Psoas muscle (tissue), 8 donors: ENCODE measurements around the gene HNRNPL. TPM values are rescaled to one million over a fixed set of nuclear protein-coding genes. Genes with fewer than 3 reads are reported as not detected.

Source experiments
- ATAC-seq, 4 donors: fragments of 200-7000 bp; cut with Tn5 transposase; one replicate each; pipeline ENCODE4 v1.9.1; 2020; ENCODE audit warnings: moderate library complexity in 3 of 4, mild to moderate bottlenecking in 2 of 4
- DNase-seq, 2 donors: peaks; one replicate each; pipeline ENCODE4 v3.0.0-alpha.2; 2020
- H3K27ac ChIP-seq: fragments of 200-600 bp; one replicate; pipeline ENCODE4 v1.8.0; 2022
- H3K27me3 ChIP-seq, 3 donors: fragments of 200-600 bp in 1 of 3; one replicate each; pipeline versions ENCODE4 v1.6.1 to v1.8.0; 2013 to 2022; ENCODE audit warnings: low read length in 2 of 3, mild to moderate bottlenecking in 2 of 3, moderate library complexity in 1 of 3; ENCODE audit not compliant: insufficient read depth in 3 of 3
- H3K36me3 ChIP-seq, 2 donors: fragments of 200-600 bp in 1 of 2; one replicate each; pipeline versions ENCODE4 v1.6.1 to v1.8.0; 2013 to 2022; ENCODE audit warnings: low read depth in 1 of 2, mild to moderate bottlenecking in 1 of 2, moderate library complexity in 1 of 2; ENCODE audit not compliant: insufficient read depth in 1 of 2
- H3K4me1 ChIP-seq: fragments of 200-600 bp; one replicate; pipeline ENCODE4 v1.8.0; 2022
- H3K4me3 ChIP-seq: fragments of 200-600 bp; one replicate; pipeline ENCODE4 v1.8.0; 2022; ENCODE audit warnings: mild to moderate bottlenecking
- H3K9me3 ChIP-seq: fragments of 200-600 bp; one replicate; pipeline ENCODE4 v1.8.0; 2022
- WGBS, 3 donors: extraction: QIAGEN DNeasy Blood & Tissue Kit; methylation state at CpG; one replicate each; pipeline versions ENCODE4 v1.1.6 to v1.1.7; 2013; 5-methylcytosine and 5-hydroxymethylcytosine counted together
- intact Hi-C, 2 donors: fragments of 100-400 bp; cut with DNase I; formaldehyde crosslinking; loops; one replicate each; pipeline versions ENCODE4 v1.11.0 to v1.14.2; 2022
- polyA plus RNA-seq, 3 donors: library from polyadenylated mRNA; stranded (reverse); fragments of 200-250 nt; gene quantifications; one replicate each; pipeline ENCODE4 v1.2.3, GENCODE V29; 2013
- total RNA-seq, 4 donors: library from RNA; stranded (reverse); fragmentation: NEBNext Ultra II Directional in 2 of 4; extraction: Animal tissue kit (Norgen Biotek cat#: 25700) in 2 of 4; gene quantifications; one replicate each; pipeline versions ENCODE4 v1.2.1 to v1.2.4, GENCODE V29; 2021 to 2023
- TF ChIP-seq, protein P1 (sequence below): fragments of 200-600 bp; IDR thresholded peaks from one replicate; pipeline ENCODE4 v1.8.0; 2022; ENCODE audit warnings: antibody characterized with exemption
- donor health status: healthy with polysubstance abuse.
- donor health status: DM: no; HTN: no; CAD: no; lungs with moderate emphysema.
- donor health status: Bipolar disorder and iron deficiency.
- donor health status: healthy.
- donor health status: DM: yes; HTN: yes; CAD: no.
- donor health status: DM: no; HTN: no; CAD: no.
- donor health status: DM: no; HTN: no; CAD: no.
- donor health status: DM: yes; HTN: yes; CAD: no.

The HNRNPL gene
- total and polyA plus RNA-seq, 7 donors: 109 to 229 (median 191) TPM

DNA sequence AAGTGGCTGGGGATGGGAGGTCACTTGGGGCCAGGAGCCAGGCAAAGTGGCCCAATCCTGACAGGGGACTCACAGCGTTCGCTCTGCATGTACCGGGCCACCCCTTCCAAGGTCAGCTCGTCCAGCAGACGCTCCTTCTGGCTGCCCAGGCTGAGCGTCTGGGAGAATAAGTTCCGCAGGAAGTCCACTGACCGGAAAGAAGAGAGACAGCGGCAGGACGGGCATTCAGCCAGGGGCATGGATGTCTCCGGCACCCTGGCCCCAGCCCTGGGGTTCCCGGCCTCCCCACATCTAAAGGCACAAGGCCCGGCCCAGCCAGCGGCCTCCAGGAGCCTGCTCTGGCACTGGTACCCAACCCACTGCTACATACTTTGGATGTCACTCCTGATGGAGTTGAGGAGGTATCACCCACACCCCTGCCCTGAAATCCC lies 43.6 kb upstream of the HNRNPL start:
- intact Hi-C loops: loop anchor here in 1 of 2 donors (5.0 kb wide), 1 partner anchor 41 kb away; no protein-coding TSS in a partner anchor

GRCh38 chr19:38892841-38893240 lies 43.1 kb upstream of the HNRNPL start:
- TF ChIP-seq, protein P1, sequence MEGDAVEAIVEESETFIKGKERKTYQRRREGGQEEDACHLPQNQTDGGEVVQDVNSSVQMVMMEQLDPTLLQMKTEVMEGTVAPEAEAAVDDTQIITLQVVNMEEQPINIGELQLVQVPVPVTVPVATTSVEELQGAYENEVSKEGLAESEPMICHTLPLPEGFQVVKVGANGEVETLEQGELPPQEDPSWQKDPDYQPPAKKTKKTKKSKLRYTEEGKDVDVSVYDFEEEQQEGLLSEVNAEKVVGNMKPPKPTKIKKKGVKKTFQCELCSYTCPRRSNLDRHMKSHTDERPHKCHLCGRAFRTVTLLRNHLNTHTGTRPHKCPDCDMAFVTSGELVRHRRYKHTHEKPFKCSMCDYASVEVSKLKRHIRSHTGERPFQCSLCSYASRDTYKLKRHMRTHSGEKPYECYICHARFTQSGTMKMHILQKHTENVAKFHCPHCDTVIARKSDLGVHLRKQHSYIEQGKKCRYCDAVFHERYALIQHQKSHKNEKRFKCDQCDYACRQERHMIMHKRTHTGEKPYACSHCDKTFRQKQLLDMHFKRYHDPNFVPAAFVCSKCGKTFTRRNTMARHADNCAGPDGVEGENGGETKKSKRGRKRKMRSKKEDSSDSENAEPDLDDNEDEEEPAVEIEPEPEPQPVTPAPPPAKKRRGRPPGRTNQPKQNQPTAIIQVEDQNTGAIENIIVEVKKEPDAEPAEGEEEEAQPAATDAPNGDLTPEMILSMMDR: no peak
- Histone ChIP-seq H3K4me1 (peaks cover 68% of the 10 kb centered on the region), H3K27me3 (no peaks in the 10 kb centered on the region), H3K9me3 (no peaks in the 10 kb centered on the region), H3K36me3 (peaks cover 0 to 55% of the 10 kb centered on the region in 2 donors), H3K4me3 (no peak overlapping the region), H3K27ac (peak overlapping the region; percentile 80)
- ATAC-seq (no peak), DNase-seq (no peak)
- 57 to 72% (median 57%) methylated on average over 5 of the region's 5 CpGs for WGBS, 3 donors
- intact Hi-C loops: loop anchor here in 1 of 2 donors (5.0 kb wide), 1 partner anchor 41 kb away; no protein-coding TSS in a partner anchor

More for the DNA sequence above, 43.6 kb upstream of the HNRNPL start:
- Histone ChIP-seq H3K27me3 (no peaks in the 10 kb centered on the region), H3K9me3 (no peaks in the 10 kb centered on the region), H3K27ac (peak overlapping the region; percentile 80), H3K4me1 (peaks cover 72% of the 10 kb centered on the region), H3K36me3 (peaks cover 0 to 50% of the 10 kb centered on the region in 2 donors), H3K4me3 (no peak overlapping the region)
- TF ChIP-seq, protein P1: no peak
- peak in 3 of 4 donors; percentile 24 to 40 (median 27) for ATAC-seq
- DNase-seq: peak in 1 of 2 donors; percentile 51
- 17 to 38% (median 25%) methylated on average over 14 of the region's 14 CpGs for WGBS, 3 donors

GRCh38 chr19:38891771-38892170 lies 42.0 kb upstream of the HNRNPL start:
- Histone ChIP-seq H3K36me3 (peaks cover 0 to 65% of the 10 kb centered on the region in 2 donors), H3K9me3 (no peaks in the 10 kb centered on the region), H3K4me3 (no peak overlapping the region), H3K27ac (peak overlapping the region; percentile 80), H3K27me3 (no peaks in the 10 kb centered on the region), H3K4me1 (peaks cover 57% of the 10 kb centered on the region)
- intact Hi-C loops: loop anchor here in 1 of 2 donors (5.0 kb wide), 1 partner anchor 39 kb away; no protein-coding TSS in a partner anchor
- no peak for ATAC-seq
- DNase-seq: no peak
- 48 to 70% (median 63%) methylated on average over 6 of the region's 6 CpGs for WGBS, 3 donors
- TF ChIP-seq, protein P1: no peak

GRCh38 chr19:38890686-38891085 lies 40.9 kb upstream of the HNRNPL start:
- H3K4me1 ChIP-seq: peaks cover 55% of the 10 kb centered on the region
- intact Hi-C loops: loop anchor here in 1 of 2 donors (5.0 kb wide), 1 partner anchor 38 kb away; no protein-coding TSS in a partner anchor
- peak; percentile 88 to 93 (median 90) for ATAC-seq
- H3K36me3 ChIP-seq: peaks cover 0 to 65% of the 10 kb centered on the region in 2 donors
- TF ChIP-seq, protein P1: no peak
- no peak overlapping the region for H3K4me3 ChIP-seq
- H3K27ac ChIP-seq: peak overlapping the region; percentile 80
- no peaks in the 10 kb centered on the region for H3K27me3 ChIP-seq
- H3K9me3 ChIP-seq: no peaks in the 10 kb centered on the region
- peak; percentile 59 to 86 for DNase-seq
